Measurements from ENCODE around the gene FASN. TPM values are rescaled to one million over a fixed set of nuclear protein-coding genes. Genes with fewer than 3 reads are reported as not detected.
A peak's percentile ranks its signal among the peaks of the same experiment; 100 is the strongest.

The FASN gene
- polyA plus RNA-seq, 2 of the 4 experiments (the other 2 are of a cell fraction): 12.9 to 169 TPM

GRCh38 chr17:82031885-82032627 is 66.0 kb downstream of the FASN start:
- ChIA-PET POLR2A (interaction anchor here (0.5 to 3.4 kb wide), 3 partner anchors 9 to 261 kb away, joined by 3 to 33 read pairs (median 4); partner anchors contain the start of genes CENPX, FASN and LRRC45), CTCF (interaction anchor here (0.9 to 33.2 kb wide), 7 partner anchors 11 to 124 kb away, joined by 3 to 794 read pairs (median 32); partner anchors contain the start of genes CENPX, DUS1L, GPS1 and LRRC45)
- FAIRE-seq (no peak), ATAC-seq (peak; percentile 11 to 14; a peak in 4 of 6 replicates), DNase-seq (ENCODE audit: low read depth in 1 of 2, low spot score in 1 of 2) (no peak)
- 48% methylated on average over 17 of the region's 59 CpGs for WGBS (ENCODE audit: missing lambda C conversion rate)
- Histone ChIP-seq H3K9me3 (no peaks in the 10 kb centered on the region), H3K4me2 (peak overlapping the region; percentile 94), H3K4me3 (peak overlapping the region; percentile 66), H3K4me1 (peaks cover 10% of the 10 kb centered on the region; the same call in 2 of the 3 replicates), H3K27ac (peak overlapping the region; percentile 75 to 94)
- no peak for TF ChIP-seq MAX (IDR thresholded peaks at IDR 0.05)
- no peak for TF ChIP-seq E2F6 (IDR thresholded peaks at IDR 0.05; ENCODE audit: borderline replicate concordance, low read depth)
- no peak for TF ChIP-seq USF2 (IDR thresholded peaks at IDR 0.05)
- TF ChIP-seq BHLHE40 (IDR thresholded peaks at IDR 0.05; ENCODE audit: low read depth, low read length): no peak
- TF ChIP-seq RNF2 (IDR thresholded peaks at IDR 0.05; ENCODE audit: borderline replicate concordance, low read depth): no peak; the same call in 1 of the 2 replicates
- TF ChIP-seq TP53 (CRISPR knock-in tag; IDR thresholded peaks at IDR 0.05): no peak
- no peak for TF ChIP-seq REST (IDR thresholded peaks at IDR 0.05)
- no peak for TF ChIP-seq CHD4 (IDR thresholded peaks at IDR 0.05; ENCODE audit: borderline replicate concordance)
- TF ChIP-seq SMC3 (IDR thresholded peaks at IDR 0.05): no peak
- TF ChIP-seq ZSCAN20 (CRISPR knock-in tag; IDR thresholded peaks at IDR 0.05): no peak
- no peak for TF ChIP-seq NR3C1 (IDR thresholded peaks at IDR 0.05)
- no peak for TF ChIP-seq PHF8 (IDR thresholded peaks at IDR 0.05; ENCODE audit: borderline replicate concordance, low read depth)
- no peak for TF ChIP-seq ESRRA (IDR thresholded peaks at IDR 0.05; ENCODE audit: borderline replicate concordance, low read length)
- TF ChIP-seq HOXA7 (CRISPR knock-in tag; IDR thresholded peaks at IDR 0.05): no peak
- no peak for TF ChIP-seq CEBPB (IDR thresholded peaks at IDR 0.05)
- no peak for TF ChIP-seq CTCF (IDR thresholded peaks at IDR 0.05)
- no peak for TF ChIP-seq PBX3 (IDR thresholded peaks at IDR 0.05)
- no peak for TF ChIP-seq MAFK (IDR thresholded peaks at IDR 0.05; ENCODE audit: partially characterized antibody)
- no peak for TF ChIP-seq NPAS2 (CRISPR knock-in tag; IDR thresholded peaks at IDR 0.05; ENCODE audit: borderline replicate concordance)

Measured in A549 (cell line).